H1 (cell line): ENCODE results near the gene SLC27A5. TPM values are rescaled to one million over a fixed set of nuclear protein-coding genes. Genes with fewer than 3 reads are reported as not detected.

ENCODE experiments used
- CTCF ChIA-PET: fragments of 300-600 bp; sonication (Branson Sonifier 250); formaldehyde crosslinking; loops from one replicate; lab custom pipeline; 2021; ENCODE audit not compliant: partially characterized antibody; lab: Charles Lee
- POLR2A ChIA-PET: fragments of 300-600 bp; sonication (Branson Sonifier 250); formaldehyde crosslinking; loops from one replicate; lab custom pipeline; 2021; ENCODE audit warnings: inconsistent platforms; ENCODE audit not compliant: partially characterized antibody; lab: Charles Lee
- DNase-seq, 2 experiments: peaks; one replicate each; pipeline versions ENCODE4 v3.0.0 to v3.0.0-alpha.2; 2010 to 2022; ENCODE audit warnings: low spot score in 2 of 2, low read depth in 1 of 2, mixed read lengths in 1 of 2
- FAIRE-seq: peaks from 2 replicates; lab custom pipeline; 2011; peaks lifted over from hg19 to GRCh38; lab: Jason Lieb, UNC
- H2AFZ ChIP-seq: 2 replicates; pipeline ENCODE4 v1.8.1; 2012; ENCODE audit warnings: low read length, inconsistent platforms
- H2AK5ac ChIP-seq: 2 replicates; pipeline ENCODE4 v1.6.1; 2013; ENCODE audit warnings: low read depth, low read length
- H2BK120ac ChIP-seq: replicated peaks from 2 replicates; pipeline ENCODE3; 2013; ENCODE audit warnings: low read depth, low read length, inconsistent platforms
- H2BK12ac ChIP-seq: 2 replicates; pipeline ENCODE4 v1.6.1; 2013; ENCODE audit warnings: low read depth, low read length
- H2BK15ac ChIP-seq: 2 replicates; pipeline ENCODE4 v1.6.1; 2013; ENCODE audit warnings: low read length
- H2BK20ac ChIP-seq: 2 replicates; pipeline ENCODE4 v1.6.1; 2013; ENCODE audit warnings: low read length
- H2BK5ac ChIP-seq: 2 replicates; pipeline ENCODE4 v1.6.1; 2013; ENCODE audit warnings: low read depth, low read length
- H3K14ac ChIP-seq: 2 replicates; pipeline ENCODE4 v1.6.1; 2013; ENCODE audit warnings: inconsistent platforms; ENCODE audit not compliant: insufficient read length
- H3K18ac ChIP-seq: 2 replicates; pipeline ENCODE4 v1.6.1; 2013; ENCODE audit warnings: low read length; ENCODE audit errors: extremely low read depth
- H3K23ac ChIP-seq: 2 replicates; pipeline ENCODE4 v1.6.1; 2013; ENCODE audit warnings: inconsistent platforms; ENCODE audit not compliant: insufficient read length
- H3K23me2 ChIP-seq: 2 replicates; pipeline ENCODE4 v1.6.1; 2013; ENCODE audit warnings: low read depth, low read length
- H3K27ac ChIP-seq: 2 replicates; pipeline ENCODE4 v1.6.1; 2011; ENCODE audit warnings: low read depth, low read length, inconsistent platforms
- H3K27me3 ChIP-seq, 4 experiments: replicated peaks in 1 of 4; 1 replicate in 1 of 4; 2 replicates in 3 of 4; pipeline versions ENCODE4 v1.6.1 to v1.8.1; 2011 to 2013; ENCODE audit warnings: low read length in 3 of 4, mild to moderate bottlenecking in 3 of 4, inconsistent platforms in 2 of 4, mixed read lengths in 2 of 4, moderate library complexity in 1 of 4; ENCODE audit not compliant: control insufficient read depth in 3 of 4, insufficient read depth in 3 of 4; ENCODE audit errors: extremely low read depth in 1 of 4
- H3K36me3 ChIP-seq, 4 experiments: 2 replicates each; pipeline versions ENCODE4 v1.6.1 to v1.8.1; 2011 to 2013; ENCODE audit warnings: mild to moderate bottlenecking in 4 of 4, low read length in 3 of 4, moderate library complexity in 2 of 4, control low read depth in 1 of 4, inconsistent platforms in 1 of 4; ENCODE audit not compliant: insufficient read depth in 4 of 4, control insufficient read depth in 2 of 4
- H3K4ac ChIP-seq: replicated peaks from 2 replicates; pipeline ENCODE3; 2013; ENCODE audit warnings: low read length, low read depth, mixed read lengths, inconsistent platforms; ENCODE audit not compliant: insufficient read length
- H3K4me1 ChIP-seq, 4 experiments: replicated peaks in 1 of 4; 1 replicate in 1 of 4; 2 replicates in 3 of 4; pipeline versions ENCODE4 v1.6.1 to v1.8.1; 2011 to 2013; ENCODE audit warnings: low read length in 3 of 4, inconsistent platforms in 2 of 4, mixed read lengths in 1 of 4; ENCODE audit not compliant: insufficient read depth in 4 of 4, control insufficient read depth in 3 of 4
- H3K4me2 ChIP-seq, 2 experiments: 2 replicates each; pipeline versions ENCODE4 v1.6.1 to v1.8.1; 2011 to 2013; ENCODE audit warnings: low read depth in 2 of 2, low read length in 2 of 2, control low read depth in 1 of 2, inconsistent platforms in 1 of 2, mild to moderate bottlenecking in 1 of 2; ENCODE audit not compliant: insufficient read depth in 1 of 2
- H3K4me3 ChIP-seq, 4 experiments: fragments of 200-600, 300-600 bp in 1 of 4; sonication (generic), shearing (Covaris generic), sonication (Bioruptor Twin) in 1 of 4; 2 replicates each; pipeline versions ENCODE4 v1.5.1 to v1.8.1; 2011 to 2016; ENCODE audit warnings: low read length in 4 of 4, low read depth in 3 of 4, control low read depth in 2 of 4, inconsistent platforms in 2 of 4, mild to moderate bottlenecking in 2 of 4, mixed read lengths in 1 of 4, moderate library complexity in 1 of 4; ENCODE audit not compliant: insufficient read depth in 2 of 4; ENCODE audit errors: extremely low read depth in 1 of 4
- H3K56ac ChIP-seq: replicated peaks from 2 replicates; pipeline ENCODE3; 2013; ENCODE audit warnings: low read depth, mild to moderate bottlenecking, mixed read lengths, low read length, inconsistent platforms; ENCODE audit not compliant: insufficient read length
- H3K79me1 ChIP-seq: 2 replicates; pipeline ENCODE4 v1.6.1; 2013; ENCODE audit warnings: low read depth, low read length, control low read depth
- H3K79me2 ChIP-seq, 2 experiments: 2 replicates each; pipeline versions ENCODE4 v1.6.1 to v1.8.1; 2012 to 2013; ENCODE audit warnings: low read length in 2 of 2, mild to moderate bottlenecking in 2 of 2, inconsistent platforms in 1 of 2; ENCODE audit not compliant: insufficient read depth in 2 of 2, control insufficient read depth in 1 of 2
- H3K9ac ChIP-seq, 4 experiments: replicated peaks in 1 of 4; 1 replicate in 1 of 4; 2 replicates in 3 of 4; pipeline versions ENCODE4 v1.6.1 to v1.8.1; 2011 to 2013; ENCODE audit warnings: low read depth in 3 of 4, low read length in 3 of 4, control low read depth in 2 of 4, mild to moderate bottlenecking in 2 of 4, moderate library complexity in 2 of 4, inconsistent platforms in 1 of 4; ENCODE audit errors: extremely low read depth in 1 of 4
- H3K9me3 ChIP-seq, 2 experiments: 2 replicates each; pipeline versions ENCODE4 v1.6.1 to v1.8.1; 2012 to 2013; ENCODE audit warnings: mild to moderate bottlenecking in 2 of 2, moderate library complexity in 2 of 2, control low read depth in 1 of 2, inconsistent platforms in 1 of 2, low read depth in 1 of 2, low read length in 1 of 2, mixed read lengths in 1 of 2; ENCODE audit not compliant: insufficient read depth in 2 of 2
- H4K20me1 ChIP-seq, 2 experiments: replicated peaks in 1 of 2; 2 replicates each; pipeline versions ENCODE3 to v1.8.1; 2011 to 2013; ENCODE audit warnings: inconsistent platforms in 2 of 2, low read length in 2 of 2, mild to moderate bottlenecking in 1 of 2; ENCODE audit not compliant: insufficient read depth in 2 of 2, control insufficient read depth in 1 of 2
- H4K5ac ChIP-seq: 2 replicates; pipeline ENCODE4 v1.6.1; 2013; ENCODE audit warnings: low read length, low read depth, mixed read lengths, inconsistent platforms; ENCODE audit not compliant: insufficient read length
- H4K8ac ChIP-seq: 2 replicates; pipeline ENCODE4 v1.8.0; 2013; ENCODE audit warnings: mild to moderate bottlenecking, moderate library complexity, low read length, inconsistent platforms; ENCODE audit not compliant: insufficient read depth; ENCODE audit errors: extremely low read depth
- H4K91ac ChIP-seq: replicated peaks from 2 replicates; pipeline ENCODE3; 2013; ENCODE audit warnings: low read length, mixed read lengths, inconsistent platforms; ENCODE audit not compliant: insufficient read length
- BCL11A ChIP-seq, 2 experiments: IDR thresholded peaks; one replicate each; pipeline ENCODE4 v1.6.1; 2011; ENCODE audit warnings: low read depth in 2 of 2, low read length in 2 of 2, mild to moderate bottlenecking in 2 of 2
- CTBP2 ChIP-seq: IDR thresholded peaks from 2 replicates; pipeline ENCODE4 v1.7.0; 2011; ENCODE audit warnings: borderline replicate concordance, mild to moderate bottlenecking, moderate library complexity, mixed read lengths, low read length; ENCODE audit not compliant: insufficient read depth, insufficient read length
- EP300 ChIP-seq, 2 experiments: IDR thresholded peaks; 1 replicate in 1 of 2; 2 replicates in 1 of 2; pipeline ENCODE4 v1.6.1; 2011 to 2012; ENCODE audit warnings: low read depth in 2 of 2, low read length in 2 of 2, mild to moderate bottlenecking in 2 of 2, borderline replicate concordance in 1 of 2, inconsistent platforms in 1 of 2, moderate library complexity in 1 of 2
- FOSL1 ChIP-seq: IDR thresholded peaks from 2 replicates; pipeline ENCODE4 v1.6.1; 2011; ENCODE audit warnings: mild to moderate bottlenecking, low read depth, low read length, moderate library complexity; ENCODE audit not compliant: insufficient read depth
- HDAC2 ChIP-seq, 2 experiments: fragments of 300-600 bp in 1 of 2; sonication (generic) in 1 of 2; IDR thresholded peaks; 2 replicates each; pipeline ENCODE4 v1.6.1; 2011 to 2012; ENCODE audit warnings: low read depth in 2 of 2, low read length in 2 of 2, mild to moderate bottlenecking in 2 of 2, moderate library complexity in 2 of 2, borderline replicate concordance in 1 of 2, inconsistent platforms in 1 of 2
- MAFK ChIP-seq: IDR thresholded peaks from 2 replicates; pipeline ENCODE4 v1.6.1; 2012; ENCODE audit warnings: low read depth, mild to moderate bottlenecking, improper control_type of control experiment, low read length
- NANOG ChIP-seq: IDR thresholded peaks from 2 replicates; pipeline ENCODE4 v1.6.1; 2011; ENCODE audit warnings: low read length, low read depth, mild to moderate bottlenecking, inconsistent platforms; ENCODE audit not compliant: insufficient read depth, poor library complexity, severe bottlenecking
- SP1 ChIP-seq: IDR thresholded peaks from 2 replicates; pipeline ENCODE4 v1.6.1; 2011; ENCODE audit warnings: low read depth, low read length
- WGBS, 2 experiments: shearing (Covaris generic) in 1 of 2; methylation state at CpG; one replicate each; pipeline versions ENCODE4 v1.1.6 to v1.1.7; 2013 to 2015; ENCODE audit warnings: low lambda C conversion rate in 2 of 2, mixed read lengths in 2 of 2, inconsistent platforms in 1 of 2, low coverage in 1 of 2, missing lambda C conversion rate in 1 of 2; ENCODE audit not compliant: insufficient replicate concordance in 2 of 2, insufficient coverage in 1 of 2, insufficient read length in 1 of 2; ENCODE audit errors: extremely low coverage in 1 of 2, missing lambda C conversion rate in 1 of 2; 5-methylcytosine and 5-hydroxymethylcytosine counted together
- polyA plus RNA-seq, 7 experiments: library from polyadenylated mRNA; depleted of rRNA in 3 of 7; stranded (reverse) in 5 of 7; unstranded in 2 of 7; fragments of >200 nt in 5 of 7; fragments of 200-250 nt in 2 of 7; gene quantifications; 1 replicate in 5 of 7; 2 replicates in 1 of 7; 4 replicates in 1 of 7; pipeline versions ENCODE4 v1.2.1 to v1.2.3, GENCODE V29; 2011 to 2013; ENCODE audit warnings: missing spikeins in 2 of 7, mixed read lengths in 2 of 7
- total RNA-seq: library from RNA; stranded (reverse); fragmentation: NEBNext Ultra II Directional; extraction: Animal tissue kit (Norgen Biotek cat#: 25700); gene quantifications from 2 replicates; pipeline ENCODE4 v1.2.1, GENCODE V29; 2021
- TF ChIP-seq, protein P1 (sequence below): IDR thresholded peaks from 2 replicates; pipeline ENCODE4 v1.6.1; 2012; ENCODE audit warnings: inconsistent platforms

Gene SLC27A5
- total and polyA plus RNA-seq, 2 of the 8 experiments (the other 6 are each of a cell fraction or from before 2014, with no cell fraction given): 25.1 to 80.5 TPM

DNA sequence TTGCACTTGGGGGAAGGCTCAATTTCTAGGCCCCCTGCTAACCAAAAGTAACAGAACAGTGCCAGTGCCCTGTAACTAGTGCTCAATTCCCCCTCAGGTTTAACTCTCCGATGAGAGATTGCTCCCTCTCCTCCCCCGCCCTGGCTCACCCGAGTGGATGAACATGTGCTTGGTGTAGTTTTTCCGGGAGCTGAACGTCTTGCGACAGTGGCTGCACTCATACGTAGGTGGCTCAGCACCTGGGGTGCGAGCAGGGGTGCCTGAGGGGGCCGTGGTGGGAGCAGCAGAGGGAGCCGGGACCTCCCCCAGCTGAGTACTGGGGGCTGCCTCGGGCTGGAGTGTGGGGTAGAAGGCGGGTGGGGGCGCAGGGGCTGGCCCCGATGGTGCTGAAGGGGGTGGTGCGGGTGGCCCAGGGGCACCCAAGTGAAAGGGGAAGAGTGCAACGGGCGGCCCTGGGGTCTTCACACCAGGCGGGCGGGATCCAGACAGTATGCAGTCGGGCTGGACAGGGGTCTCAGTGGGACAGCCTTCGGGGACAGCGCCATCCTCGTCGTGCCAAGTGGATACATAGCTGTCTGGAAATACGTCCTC lies 4.5 kb upstream of the SLC27A5 start:
- Histone ChIP-seq H3K9ac (no peak overlapping the region), H4K5ac (no peak overlapping the region), H3K4me1 (peaks cover 0 to 30% (median 18%) of the 10 kb centered on the region in 4 experiments; a peak in 6 of 7 replicates), H2BK20ac (no peak overlapping the region), H3K36me3 (peaks cover 0 to 9% (median 2%) of the 10 kb centered on the region in 4 experiments; a peak in 2 of 8 replicates), H3K23me2 (peaks cover 11% of the 10 kb centered on the region), H3K27me3 (no peaks in the 10 kb centered on the region), H2BK15ac (no peak overlapping the region), H3K56ac (no peak overlapping the region), H3K14ac (no peak overlapping the region), H4K8ac (peak overlapping the region; percentile 51; the same call in 1 of the 2 replicates), H2BK5ac (0 out of 2 replicates have a peak overlapping the region, but pooled peaks have one; percentile 52), H4K91ac (no peak overlapping the region), H3K23ac (no peak overlapping the region), H3K27ac (0 out of 2 replicates have a peak overlapping the region, but pooled peaks have one; percentile 28), H3K4me3 (peak overlapping the region in 2 of 4 experiments; percentile 3 to 16; a peak in 1 of 8 replicates), H3K4me2 (peak overlapping the region; percentile 36 to 58; a peak in 1 of 4 replicates), H4K20me1 (peaks cover 2 to 9% of the 10 kb centered on the region in 2 experiments), H2AFZ (no peak overlapping the region), H3K79me1 (peaks cover 5% of the 10 kb centered on the region), H2BK12ac (no peak overlapping the region), H2BK120ac (no peak overlapping the region), H2AK5ac (no peak overlapping the region), H3K79me2 (peaks cover 0 to 17% of the 10 kb centered on the region in 2 experiments; a peak in 1 of 4 replicates), H3K18ac (no peak overlapping the region), H3K9me3 (no peaks in the 10 kb centered on the region), H3K4ac (no peak overlapping the region)
- TF ChIP-seq MAFK (no peak), HDAC2 (IDR thresholded peaks at IDR 0.05; ENCODE audit: borderline replicate concordance in 1 of 2, low read depth in 2 of 2, low read length in 2 of 2) (no peak), CTBP2 (no peak), NANOG (no peak), SP1 (no peak), FOSL1 (no peak), EP300 (IDR thresholded peaks at IDR 0.05; ENCODE audit: borderline replicate concordance in 1 of 2, low read depth in 2 of 2, low read length in 2 of 2) (no peak), BCL11A (IDR thresholded peaks at IDR 0.05; ENCODE audit: low read depth in 2 of 2, low read length in 2 of 2) (no peak)
- TF ChIP-seq, protein P1, sequence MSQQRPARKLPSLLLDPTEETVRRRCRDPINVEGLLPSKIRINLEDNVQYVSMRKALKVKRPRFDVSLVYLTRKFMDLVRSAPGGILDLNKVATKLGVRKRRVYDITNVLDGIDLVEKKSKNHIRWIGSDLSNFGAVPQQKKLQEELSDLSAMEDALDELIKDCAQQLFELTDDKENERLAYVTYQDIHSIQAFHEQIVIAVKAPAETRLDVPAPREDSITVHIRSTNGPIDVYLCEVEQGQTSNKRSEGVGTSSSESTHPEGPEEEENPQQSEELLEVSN: no peak
- DNase-seq: no peak
- WGBS, 2 experiments: 91% methylated on average over 14 of the region's 25 CpGs; no CpG with 5 or more reads in 1 of the 2 experiments
- POLR2A ChIA-PET: interaction anchor here (0.5 to 21.3 kb wide), 10 partner anchors 16 to 333 kb away, joined by 3 to 650 read pairs (median 9); partner anchors contain the start of genes CHMP2A, TRIM28, UBE2M and ZNF497
- CTCF ChIA-PET: interaction anchor here (0.6 to 5.2 kb wide), 5 partner anchors 17 to 80 kb away, joined by 3 to 27 read pairs (median 3); no protein-coding TSS in a partner anchor
- no peak for FAIRE-seq
